Vagina (tissue), 2 donors: ENCODE data around the gene PARD3.

Source experiments
- CTCF ChIP-seq, 3 experiments: fragments of 450-650 bp in 2 of 3; fragments of 200-600 bp in 1 of 3; sonication (generic) in 1 of 3; IDR thresholded peaks; one replicate each; pipeline ENCODE4 v1.5.1; 2017 to 2019; ENCODE audit warnings: antibody characterized with exemption in 3 of 3, mild to moderate bottlenecking in 2 of 3, moderate library complexity in 2 of 3
- POLR2AphosphoS5 ChIP-seq, 2 donors: sonication (generic); formaldehyde crosslinking; IDR thresholded peaks; one replicate each; pipeline ENCODE4 v1.9.0; 2017; ENCODE audit warnings: antibody characterized with exemption in 2 of 2, mild to moderate bottlenecking in 2 of 2, low read depth in 1 of 2; ENCODE audit not compliant: insufficient read depth in 1 of 2

DNA sequence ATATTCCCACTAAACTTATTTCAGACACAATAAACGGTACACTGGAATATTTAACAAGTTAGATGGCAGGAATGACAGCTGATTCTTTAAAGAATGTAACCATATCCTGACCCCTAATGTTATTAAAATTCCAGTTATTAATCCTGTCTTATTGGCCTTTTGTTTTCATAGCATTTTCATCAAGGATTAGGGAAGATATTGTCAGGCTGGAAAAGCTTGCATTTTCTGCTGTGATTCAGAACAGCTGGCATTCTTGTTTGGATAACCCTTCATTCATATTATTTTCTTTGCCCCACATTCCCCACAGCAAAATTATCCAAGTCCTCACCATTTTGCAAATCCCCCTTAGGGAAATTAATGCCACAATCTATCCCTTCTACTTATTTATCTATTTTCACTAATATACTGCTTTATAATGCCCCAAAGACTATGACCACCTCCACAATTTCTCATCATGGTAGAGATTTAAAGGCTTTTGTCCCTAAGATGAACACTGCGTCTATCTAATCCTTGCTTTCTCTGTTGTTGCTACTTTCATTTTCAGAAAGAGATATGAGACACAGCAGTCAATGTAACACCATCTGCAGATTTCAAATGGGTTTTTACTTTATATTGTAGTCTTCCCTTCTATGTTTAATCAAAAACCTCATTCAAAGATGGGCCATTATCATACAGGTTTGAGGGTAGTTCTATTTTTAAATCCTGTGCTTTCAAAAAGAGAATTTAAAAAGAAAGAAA, 475.1 kb downstream of the PARD3 start:
- no peak for TF ChIP-seq CTCF (IDR thresholded peaks at IDR 0.05)
- no peak for TF ChIP-seq POLR2AphosphoS5 (IDR thresholded peaks at IDR 0.05; ENCODE audit: insufficient read depth in 1 of 2, low read depth in 1 of 2)
